Neural cell (in vitro differentiated cells): Measurements from ENCODE around the gene IFNB1.

Experiments used
- CTCF ChIP-seq: fragments of 450-650 bp; IDR thresholded peaks from 2 replicates; pipeline ENCODE4 v1.5.1; 2014; ENCODE audit warnings: antibody characterized with exemption, mild to moderate bottlenecking, moderate library complexity; ENCODE audit not compliant: poor library complexity, severe bottlenecking
- EP300 ChIP-seq: fragments of 450-650 bp; conservative IDR thresholded peaks from 2 replicates; pipeline ENCODE4 v1.6.1; 2014; ENCODE audit warnings: antibody characterized with exemption, mild to moderate bottlenecking, moderate library complexity; ENCODE audit not compliant: poor library complexity, severe bottlenecking
- EZH2 ChIP-seq: fragments of 200-600, 300-800 bp; shearing (Covaris generic), sonication (generic); IDR thresholded peaks from 2 replicates; pipeline ENCODE4 v1.6.1; 2014; ENCODE audit warnings: antibody characterized with exemption, low read length, borderline replicate concordance, mild to moderate bottlenecking; ENCODE audit not compliant: insufficient read depth, poor library complexity, severe bottlenecking
- MXI1 ChIP-seq: fragments of 450-650 bp; conservative IDR thresholded peaks from 2 replicates; pipeline ENCODE4 v1.6.1; 2014; ENCODE audit warnings: antibody characterized with exemption, mild to moderate bottlenecking; ENCODE audit not compliant: poor library complexity, severe bottlenecking
- POLR2AphosphoS5 ChIP-seq: IDR thresholded peaks from 2 replicates; pipeline ENCODE4 v1.6.1; 2012
- RAD21 ChIP-seq: fragments of 450-650 bp; conservative IDR thresholded peaks from 2 replicates; pipeline ENCODE4 v1.6.1; 2014; ENCODE audit warnings: antibody characterized with exemption, mild to moderate bottlenecking, moderate library complexity
- REST ChIP-seq: IDR thresholded peaks from 2 replicates; pipeline ENCODE4 v1.6.1; 2012; ENCODE audit warnings: borderline replicate concordance
- SMC3 ChIP-seq: fragments of 450-650 bp; conservative IDR thresholded peaks from 2 replicates; pipeline ENCODE4 v1.6.1; 2014; ENCODE audit warnings: antibody characterized with exemption, mild to moderate bottlenecking, moderate library complexity; ENCODE audit not compliant: poor library complexity
- TAF1 ChIP-seq: IDR thresholded peaks from 2 replicates; pipeline ENCODE4 v1.6.1; 2012; ENCODE audit warnings: low read depth

DNA sequence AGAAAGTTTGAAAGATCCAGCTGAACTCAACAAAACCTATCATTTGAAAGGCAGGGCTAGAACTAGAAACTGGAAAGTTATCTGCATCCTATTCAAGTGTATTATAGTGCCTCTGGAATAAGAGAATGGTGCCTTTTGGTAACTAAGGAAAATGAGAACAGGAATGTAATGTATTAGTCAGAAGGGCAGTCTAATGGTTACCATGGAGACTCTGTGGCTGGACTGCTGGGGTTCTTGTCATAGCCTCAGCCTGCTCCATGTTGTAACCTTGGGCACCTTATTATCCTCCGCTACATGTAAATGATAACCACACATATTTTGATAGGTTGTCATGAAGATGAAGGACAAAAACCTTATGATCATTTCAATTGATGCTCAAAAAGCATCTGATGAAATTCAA lies 24.6 kb upstream of the IFNB1 start:
- TF ChIP-seq POLR2AphosphoS5: no peak
- TF ChIP-seq CTCF: no peak
- TF ChIP-seq EP300: no peak
- no peak for TF ChIP-seq TAF1
- no peak for TF ChIP-seq REST
- TF ChIP-seq EZH2: no peak
- TF ChIP-seq RAD21: no peak
- no peak for TF ChIP-seq SMC3
- no peak for TF ChIP-seq MXI1
